PC-3 (cell line): ENCODE data around the gene ILF3.

Experiments
- CTCF ChIP-seq: fragments of 300-600 bp; sonication (generic); conservative IDR thresholded peaks from 2 replicates; pipeline ENCODE4 v1.5.1; 2017; ENCODE audit warnings: antibody characterized with exemption, low read depth, mild to moderate bottlenecking, low read length
- EZH2 ChIP-seq: fragments of 300-600 bp; sonication (generic); IDR thresholded peaks from one replicate; pipeline ENCODE4 v1.6.1; 2017; ENCODE audit warnings: antibody characterized with exemption, mild to moderate bottlenecking, low read length; ENCODE audit not compliant: unreplicated experiment

GRCh38 chr19:10644260-10645007 is 9.7 kb upstream of the ILF3 start:
- TF ChIP-seq CTCF (peak; percentile 92), EZH2 (no peak)
